WTC11 (cell line): ENCODE measurements around the gene CTNS. TPM values are rescaled to one million over a fixed set of nuclear protein-coding genes. Genes with fewer than 3 reads are reported as not detected.

Source experiments
- ATAC-seq: fragments of 200-7000 bp; cut with Tn5 transposase; 2 replicates; pipeline ENCODE4 v1.10.0; 2021; ENCODE audit warnings: mild to moderate bottlenecking, moderate library complexity
- CTCF ChIA-PET: fragments of 300-600 bp; sonication (Branson Sonifier 250); formaldehyde crosslinking; loops from one replicate; lab custom pipeline; 2021; ENCODE audit warnings: antibody characterized with exemption; lab: Charles Lee
- POLR2A ChIA-PET: fragments of 350-600 bp; sonication (Branson Sonifier 250); formaldehyde crosslinking; loops from one replicate; lab custom pipeline; 2021; ENCODE audit warnings: antibody characterized with exemption; lab: Charles Lee
- DNase-seq: peaks from one replicate; pipeline ENCODE4 v3.0.0; 2021; ENCODE audit warnings: low spot score
- H3K27ac Mint-ChIP-seq: 2 replicates; pipeline ENCODE4 v1.8.0; 2021; ENCODE audit warnings: mixed read lengths
- H3K27me3 Mint-ChIP-seq: 2 replicates; pipeline ENCODE4 v1.8.0; 2021; ENCODE audit warnings: low read depth, mild to moderate bottlenecking, moderate library complexity, mixed read lengths
- H3K36me3 Mint-ChIP-seq: 2 replicates; pipeline ENCODE4 v1.8.0; 2021; ENCODE audit warnings: mixed read lengths
- H3K4me1 Mint-ChIP-seq: 2 replicates; pipeline ENCODE4 v1.8.0; 2022; ENCODE audit warnings: mixed read lengths
- H3K4me3 Mint-ChIP-seq: 2 replicates; pipeline ENCODE4 v1.8.0; 2021; ENCODE audit warnings: mild to moderate bottlenecking, moderate library complexity, mixed read lengths
- H3K9me3 Mint-ChIP-seq: 2 replicates; pipeline ENCODE4 v1.8.0; 2021; ENCODE audit warnings: mixed read lengths
- ETV6 ChIP-seq: sonication (generic); formaldehyde crosslinking; IDR thresholded peaks from 2 replicates; pipeline ENCODE4 v1.8.1; 2022; ENCODE audit warnings: mild to moderate bottlenecking, missing genetic modification reagents
- HMGA2 ChIP-seq: fragments of 250-450 bp; sonication (Bioruptor Pico); IDR thresholded peaks from 2 replicates; pipeline ENCODE4 v1.4.0; 2021; ENCODE audit warnings: mild to moderate bottlenecking, moderate library complexity
- IRF2 ChIP-seq: sonication (generic); formaldehyde crosslinking; IDR thresholded peaks from 2 replicates; pipeline ENCODE4 v1.8.0; 2022; ENCODE audit warnings: low read depth, missing genetic modification reagents, borderline replicate concordance
- KAT7 ChIP-seq: sonication (generic); formaldehyde crosslinking; IDR thresholded peaks from 2 replicates; pipeline ENCODE4 v1.8.1; 2023; ENCODE audit warnings: missing genetic modification reagents, mild to moderate bottlenecking, borderline replicate concordance
- NR3C1 ChIP-seq: sonication (generic); formaldehyde crosslinking; conservative IDR thresholded peaks from 2 replicates; pipeline ENCODE4 v1.8.1; 2023; ENCODE audit warnings: low read depth, mild to moderate bottlenecking, missing genetic modification reagents
- RORB ChIP-seq: fragments of 250-450 bp; sonication (Bioruptor Pico); IDR thresholded peaks from 2 replicates; pipeline ENCODE4 v1.9.0; 2021; ENCODE audit warnings: mild to moderate bottlenecking
- ZNF396 ChIP-seq: fragments of 250-450 bp; sonication (Bioruptor Pico); IDR thresholded peaks from 2 replicates; pipeline ENCODE4 v1.8.0; 2021; ENCODE audit warnings: mild to moderate bottlenecking, moderate library complexity, borderline replicate concordance
- ZNF416 ChIP-seq: fragments of 250-450 bp; sonication (Bioruptor Pico); IDR thresholded peaks from 2 replicates; pipeline ENCODE4 v1.9.0; 2021; ENCODE audit warnings: mild to moderate bottlenecking, inconsistent platforms
- ZNF512 ChIP-seq: sonication (generic); formaldehyde crosslinking; IDR thresholded peaks from 2 replicates; pipeline ENCODE4 v1.8.1; 2022; ENCODE audit warnings: missing genetic modification reagents, borderline replicate concordance
- total RNA-seq: library from RNA; stranded (reverse); gene quantifications from 3 replicates; pipeline ENCODE4 v1.2.3, GENCODE V29; 2021
- TF ChIP-seq, protein P1 (sequence below): sonication (generic); formaldehyde crosslinking; IDR thresholded peaks from 2 replicates; pipeline ENCODE4 v1.8.1; 2022; ENCODE audit warnings: low read depth, missing genetic modification reagents, borderline replicate concordance
- TF ChIP-seq, protein P2 (sequence below): sonication (generic); formaldehyde crosslinking; IDR thresholded peaks from 2 replicates; pipeline ENCODE4 v1.8.1; 2022; ENCODE audit warnings: low read depth, mild to moderate bottlenecking, moderate library complexity, missing genetic modification reagents, borderline replicate concordance
- TF ChIP-seq, protein P3 (sequence below): fragments of 250-450 bp; sonication (Bioruptor Pico); IDR thresholded peaks from 2 replicates; pipeline ENCODE4 v1.9.0; 2021; ENCODE audit warnings: mild to moderate bottlenecking, borderline replicate concordance
- TF ChIP-seq, protein P4 (sequence below): fragments of 250-450 bp; sonication (Bioruptor Pico); IDR thresholded peaks from 2 replicates; pipeline ENCODE4 v1.9.0; 2021; ENCODE audit warnings: moderate library complexity, mild to moderate bottlenecking, inconsistent platforms, borderline replicate concordance

CTNS gene
- total RNA-seq, 1 experiment from 2014 or later: 10.7 TPM

GRCh38 chr17:3688852-3689261, 52.3 kb downstream of the CTNS start (continued):
- TF ChIP-seq RORB (CRISPR knock-in tag): no peak
- TF ChIP-seq NR3C1: no peak
- no peak for TF ChIP-seq IRF2 (CRISPR knock-in tag)

DNA sequence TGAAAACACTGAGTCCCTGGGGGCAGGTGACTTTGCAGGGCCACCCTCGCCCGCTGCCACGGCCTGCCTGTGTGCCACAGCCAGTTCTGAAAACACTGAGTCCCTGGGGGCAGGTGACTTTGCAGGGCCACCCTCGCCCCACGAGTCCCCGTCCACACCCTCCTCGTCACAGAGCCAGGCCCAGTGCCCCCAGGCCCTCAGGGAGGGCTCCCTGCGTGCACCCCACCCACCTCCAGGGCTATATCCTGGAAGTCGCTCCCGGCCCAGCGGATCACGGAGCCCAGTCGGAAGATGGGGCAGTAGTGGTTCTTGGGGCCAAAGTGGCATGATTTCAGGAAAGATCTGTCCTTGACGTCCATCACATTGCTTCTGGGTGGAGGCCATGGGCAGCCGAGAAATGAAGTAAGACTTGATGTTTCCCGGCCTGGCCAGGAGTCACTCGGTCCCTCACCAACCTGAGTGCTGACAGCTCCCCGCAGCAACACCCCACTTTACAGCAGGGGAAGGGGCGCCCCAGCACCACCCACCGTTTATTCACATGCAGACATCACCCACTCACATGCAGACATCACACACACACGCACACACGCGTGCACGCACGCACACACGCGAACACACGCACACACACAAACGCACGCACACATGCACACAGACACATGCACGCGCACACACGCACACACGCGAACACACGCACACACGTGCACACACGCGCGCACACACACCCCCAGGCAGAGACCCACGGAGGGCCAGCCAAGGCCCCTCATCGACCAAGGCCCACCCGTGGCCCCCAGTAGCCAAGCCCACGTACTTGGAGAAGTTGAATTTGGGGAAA, 52.9 kb downstream of the CTNS start:
- CTCF ChIA-PET: no interaction called here
- Mint-ChIP-seq H3K27me3 (peaks cover 3% of the 10 kb centered on the region), H3K9me3 (no peaks in the 10 kb centered on the region), H3K36me3 (no peaks in the 10 kb centered on the region), H3K4me3 (no peak overlapping the region), H3K4me1 (peaks cover 11% of the 10 kb centered on the region), H3K27ac (peak overlapping the region; percentile 78)
- POLR2A ChIA-PET: no interaction called here
- no peak for ATAC-seq
- no peak for DNase-seq
- TF ChIP-seq ZNF512 (CRISPR knock-in tag) (no peak), ZNF416 (CRISPR knock-in tag) (no peak), ETV6 (no peak), KAT7 (no peak), IRF2 (CRISPR knock-in tag) (no peak)
- TF ChIP-seq, protein P1, sequence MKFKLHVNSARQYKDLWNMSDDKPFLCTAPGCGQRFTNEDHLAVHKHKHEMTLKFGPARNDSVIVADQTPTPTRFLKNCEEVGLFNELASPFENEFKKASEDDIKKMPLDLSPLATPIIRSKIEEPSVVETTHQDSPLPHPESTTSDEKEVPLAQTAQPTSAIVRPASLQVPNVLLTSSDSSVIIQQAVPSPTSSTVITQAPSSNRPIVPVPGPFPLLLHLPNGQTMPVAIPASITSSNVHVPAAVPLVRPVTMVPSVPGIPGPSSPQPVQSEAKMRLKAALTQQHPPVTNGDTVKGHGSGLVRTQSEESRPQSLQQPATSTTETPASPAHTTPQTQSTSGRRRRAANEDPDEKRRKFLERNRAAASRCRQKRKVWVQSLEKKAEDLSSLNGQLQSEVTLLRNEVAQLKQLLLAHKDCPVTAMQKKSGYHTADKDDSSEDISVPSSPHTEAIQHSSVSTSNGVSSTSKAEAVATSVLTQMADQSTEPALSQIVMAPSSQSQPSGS (CRISPR knock-in tag): no peak
- TF ChIP-seq, protein P2, sequence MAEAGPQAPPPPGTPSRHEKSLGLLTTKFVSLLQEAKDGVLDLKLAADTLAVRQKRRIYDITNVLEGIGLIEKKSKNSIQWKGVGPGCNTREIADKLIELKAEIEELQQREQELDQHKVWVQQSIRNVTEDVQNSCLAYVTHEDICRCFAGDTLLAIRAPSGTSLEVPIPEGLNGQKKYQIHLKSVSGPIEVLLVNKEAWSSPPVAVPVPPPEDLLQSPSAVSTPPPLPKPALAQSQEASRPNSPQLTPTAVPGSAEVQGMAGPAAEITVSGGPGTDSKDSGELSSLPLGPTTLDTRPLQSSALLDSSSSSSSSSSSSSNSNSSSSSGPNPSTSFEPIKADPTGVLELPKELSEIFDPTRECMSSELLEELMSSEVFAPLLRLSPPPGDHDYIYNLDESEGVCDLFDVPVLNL: no peak
- TF ChIP-seq, protein P3, sequence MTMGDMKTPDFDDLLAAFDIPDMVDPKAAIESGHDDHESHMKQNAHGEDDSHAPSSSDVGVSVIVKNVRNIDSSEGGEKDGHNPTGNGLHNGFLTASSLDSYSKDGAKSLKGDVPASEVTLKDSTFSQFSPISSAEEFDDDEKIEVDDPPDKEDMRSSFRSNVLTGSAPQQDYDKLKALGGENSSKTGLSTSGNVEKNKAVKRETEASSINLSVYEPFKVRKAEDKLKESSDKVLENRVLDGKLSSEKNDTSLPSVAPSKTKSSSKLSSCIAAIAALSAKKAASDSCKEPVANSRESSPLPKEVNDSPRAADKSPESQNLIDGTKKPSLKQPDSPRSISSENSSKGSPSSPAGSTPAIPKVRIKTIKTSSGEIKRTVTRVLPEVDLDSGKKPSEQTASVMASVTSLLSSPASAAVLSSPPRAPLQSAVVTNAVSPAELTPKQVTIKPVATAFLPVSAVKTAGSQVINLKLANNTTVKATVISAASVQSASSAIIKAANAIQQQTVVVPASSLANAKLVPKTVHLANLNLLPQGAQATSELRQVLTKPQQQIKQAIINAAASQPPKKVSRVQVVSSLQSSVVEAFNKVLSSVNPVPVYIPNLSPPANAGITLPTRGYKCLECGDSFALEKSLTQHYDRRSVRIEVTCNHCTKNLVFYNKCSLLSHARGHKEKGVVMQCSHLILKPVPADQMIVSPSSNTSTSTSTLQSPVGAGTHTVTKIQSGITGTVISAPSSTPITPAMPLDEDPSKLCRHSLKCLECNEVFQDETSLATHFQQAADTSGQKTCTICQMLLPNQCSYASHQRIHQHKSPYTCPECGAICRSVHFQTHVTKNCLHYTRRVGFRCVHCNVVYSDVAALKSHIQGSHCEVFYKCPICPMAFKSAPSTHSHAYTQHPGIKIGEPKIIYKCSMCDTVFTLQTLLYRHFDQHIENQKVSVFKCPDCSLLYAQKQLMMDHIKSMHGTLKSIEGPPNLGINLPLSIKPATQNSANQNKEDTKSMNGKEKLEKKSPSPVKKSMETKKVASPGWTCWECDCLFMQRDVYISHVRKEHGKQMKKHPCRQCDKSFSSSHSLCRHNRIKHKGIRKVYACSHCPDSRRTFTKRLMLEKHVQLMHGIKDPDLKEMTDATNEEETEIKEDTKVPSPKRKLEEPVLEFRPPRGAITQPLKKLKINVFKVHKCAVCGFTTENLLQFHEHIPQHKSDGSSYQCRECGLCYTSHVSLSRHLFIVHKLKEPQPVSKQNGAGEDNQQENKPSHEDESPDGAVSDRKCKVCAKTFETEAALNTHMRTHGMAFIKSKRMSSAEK (CRISPR knock-in tag): no peak
- TF ChIP-seq, protein P4, sequence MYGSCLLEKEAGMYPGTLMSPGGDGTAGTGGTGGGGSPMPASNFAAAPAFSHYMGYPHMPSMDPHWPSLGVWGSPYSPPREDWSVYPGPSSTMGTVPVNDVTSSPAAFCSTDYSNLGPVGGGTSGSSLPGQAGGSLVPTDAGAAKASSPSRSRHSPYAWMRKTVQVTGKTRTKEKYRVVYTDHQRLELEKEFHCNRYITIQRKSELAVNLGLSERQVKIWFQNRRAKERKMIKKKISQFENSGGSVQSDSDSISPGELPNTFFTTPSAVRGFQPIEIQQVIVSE: no peak
- TF ChIP-seq, all 79 proteins: peak for 0

DNA sequence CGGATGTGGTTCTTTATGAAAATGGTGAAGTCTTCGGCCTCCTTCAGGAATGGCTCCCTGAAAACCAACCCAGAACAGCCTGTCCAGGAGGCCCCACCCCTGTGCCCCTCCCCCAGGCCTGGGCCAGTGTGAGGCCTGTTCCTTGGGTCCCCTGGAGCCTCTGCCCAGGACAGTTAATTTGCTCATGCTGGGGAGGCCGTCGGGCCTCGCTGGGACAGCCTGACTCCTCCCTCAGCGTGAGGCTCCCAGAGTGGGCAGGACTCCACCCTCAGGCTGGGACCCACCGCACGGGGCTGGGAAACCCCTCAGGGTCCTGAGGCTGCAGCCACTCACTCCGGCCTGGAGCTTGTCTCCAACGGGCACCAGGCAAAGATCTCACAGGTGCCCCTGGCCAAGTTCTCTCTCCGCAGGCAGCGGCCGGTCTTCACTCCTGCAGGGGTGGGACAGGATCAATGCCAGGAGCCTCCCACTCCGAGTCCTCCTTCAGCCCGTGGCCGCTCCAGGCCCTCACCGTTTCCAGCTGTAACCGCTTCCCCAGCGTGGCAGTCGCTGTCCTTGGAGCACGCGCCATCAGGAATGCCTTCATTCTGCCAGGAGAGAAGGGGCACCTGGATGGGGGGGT, 53.6 kb downstream of the CTNS start:
- Mint-ChIP-seq H3K27ac (no peak overlapping the region), H3K4me1 (peaks cover 15% of the 10 kb centered on the region), H3K9me3 (no peaks in the 10 kb centered on the region), H3K27me3 (peaks cover 9% of the 10 kb centered on the region), H3K4me3 (no peak overlapping the region), H3K36me3 (no peaks in the 10 kb centered on the region)
- ATAC-seq: no peak
- TF ChIP-seq, protein P4: no peak
- TF ChIP-seq ZNF396 (CRISPR knock-in tag): no peak
- TF ChIP-seq HMGA2 (CRISPR knock-in tag): no peak
- DNase-seq: no peak
- CTCF ChIA-PET: interaction anchor here (1.0 kb wide), 1 partner anchor 156 kb away, joined by 3 read pairs; the partner anchor contains the start of gene NCBP3
- POLR2A ChIA-PET: no interaction called here
